ENCODE measurements around the gene PTP4A1.
"Not testable (repeated sequence)": the region's sequence is repeated elsewhere in the genome, so short reads cannot be mapped to it uniquely, and the experiment has no call there.

PTP4A1 gene

GRCh38 chr6:63582579-63583231, 10.4 kb downstream of the PTP4A1 start:
- DNase-seq (ENCODE audit: low read depth in 2 of 2): no peak

GRCh38 chr6:63584125-63584514, 11.8 kb downstream of the PTP4A1 start:
- DNase-seq (ENCODE audit: low read depth in 2 of 2): no peak

- no peak for DNase-seq (ENCODE audit: low read depth in 2 of 2)
These were observed 12.3 kb downstream of the PTP4A1 start for GRCh38 chr6:63584566-63584965.

- DNase-seq (ENCODE audit: low read depth in 2 of 2): not testable (repeated sequence)
These were observed 13.4 kb downstream of the PTP4A1 start for GRCh38 chr6:63585652-63586051.

GRCh38 chr6:63589952-63590411, 17.7 kb downstream of the PTP4A1 start:
- no peak for DNase-seq (ENCODE audit: low read depth in 2 of 2)

- no peak for DNase-seq (ENCODE audit: low read depth in 2 of 2)
These were observed 20.6 kb downstream of the PTP4A1 start for GRCh38 chr6:63592886-63593285.

GRCh38 chr6:63597141-63598048, 25.1 kb downstream of the PTP4A1 start:
- no peak for DNase-seq (ENCODE audit: low read depth in 2 of 2)

GRCh38 chr6:63598049-63599036, 26.1 kb downstream of the PTP4A1 start:
- DNase-seq (ENCODE audit: low read depth in 2 of 2): peak; percentile 50 to 60

- no peak for DNase-seq (ENCODE audit: low read depth in 2 of 2)
These were observed 27.0 kb downstream of the PTP4A1 start for GRCh38 chr6:63599243-63599642.

GRCh38 chr6:63600136-63600535, 27.9 kb downstream of the PTP4A1 start:
- no peak for DNase-seq (ENCODE audit: low read depth in 2 of 2)

- DNase-seq (ENCODE audit: low read depth in 2 of 2): no peak
These were observed 37.0 kb downstream of the PTP4A1 start for GRCh38 chr6:63609231-63609630.

- no peak for DNase-seq (ENCODE audit: low read depth in 2 of 2)
These were observed 38.7 kb downstream of the PTP4A1 start for GRCh38 chr6:63610944-63611343.

- DNase-seq (ENCODE audit: low read depth in 2 of 2): no peak
These were observed 39.3 kb downstream of the PTP4A1 start for GRCh38 chr6:63611560-63611959.

- DNase-seq (ENCODE audit: low read depth in 2 of 2): no peak
These were observed 43.3 kb downstream of the PTP4A1 start for GRCh38 chr6:63615590-63615989.
